IMR-90 (cell line): ENCODE data around the gene DPP6. TPM values are rescaled to one million over a fixed set of nuclear protein-coding genes. Genes with fewer than 3 reads are reported as not detected.

Source experiments
- ATAC-seq: fragments of 200-7000 bp; cut with Tn5 transposase; 2 replicates; pipeline ENCODE4 v1.9.1; 2020; ENCODE audit warnings: low read depth, mild to moderate bottlenecking, moderate library complexity
- BruUV-seq: library from RNA; stranded (reverse); fragments of 400-500 nt; replicated peaks from 2 replicates; lab custom pipeline; 2021; lab: Mats Ljungman, UMichigan
- CTCF ChIA-PET: fragments of 300-600 bp; formaldehyde crosslinking; extraction: SDS; loops from one replicate; lab custom pipeline; 2021; ENCODE audit warnings: antibody characterized with exemption; lab: Yijun Ruan, JAX
- POLR2A ChIA-PET: fragments of 300-600 bp; sonication (Branson Sonifier 250); formaldehyde crosslinking; loops from one replicate; lab custom pipeline; 2022; ENCODE audit warnings: antibody characterized with exemption; ENCODE audit not compliant: unreplicated experiment; lab: Charles Lee
- DNase-seq: peaks from one replicate; pipeline ENCODE4 v3.0.0; 2013
- H2AFZ ChIP-seq: replicated peaks from 2 replicates; pipeline ENCODE3; 2013; ENCODE audit warnings: low read length, mild to moderate bottlenecking; ENCODE audit not compliant: poor library complexity
- H2AK5ac ChIP-seq: 2 replicates; pipeline ENCODE4 v1.6.1; 2013; ENCODE audit warnings: low read depth, low read length, inconsistent platforms
- H2AK9ac ChIP-seq: replicated peaks from 2 replicates; pipeline ENCODE3; 2013; ENCODE audit warnings: mild to moderate bottlenecking, low read depth, low read length, moderate library complexity; ENCODE audit not compliant: poor library complexity
- H2BK120ac ChIP-seq: 2 replicates; pipeline ENCODE4 v1.6.1; 2013; ENCODE audit warnings: low read depth, low read length, inconsistent platforms
- H2BK15ac ChIP-seq: 3 replicates; pipeline ENCODE4 v1.6.1; 2013; ENCODE audit warnings: low read depth, low read length, inconsistent platforms
- H2BK20ac ChIP-seq: 2 replicates; pipeline ENCODE4 v1.6.1; 2013; ENCODE audit warnings: low read depth, mild to moderate bottlenecking, inconsistent platforms, low read length, moderate library complexity
- H2BK5ac ChIP-seq: 2 replicates; pipeline ENCODE4 v1.6.1; 2013; ENCODE audit warnings: mild to moderate bottlenecking, low read depth, low read length, inconsistent platforms; ENCODE audit not compliant: poor library complexity, severe bottlenecking
- H3K14ac ChIP-seq: replicated peaks from 2 replicates; pipeline ENCODE4 v1.6.1; 2013; ENCODE audit warnings: low read depth, low read length, inconsistent platforms
- H3K18ac ChIP-seq: 2 replicates; pipeline ENCODE4 v1.6.1; 2013; ENCODE audit warnings: low read depth, low read length, control low read depth
- H3K23ac ChIP-seq: 2 replicates; pipeline ENCODE4 v1.6.1; 2013; ENCODE audit warnings: low read depth, low read length, inconsistent platforms
- H3K27ac ChIP-seq: 2 replicates; pipeline ENCODE4 v1.5.1; 2013; ENCODE audit warnings: mild to moderate bottlenecking, control low read depth, low read length; ENCODE audit not compliant: insufficient read depth
- H3K27me3 ChIP-seq: 2 replicates; pipeline ENCODE4 v1.6.1; 2013; ENCODE audit warnings: low read length; ENCODE audit not compliant: control insufficient read depth, insufficient read depth
- H3K36me3 ChIP-seq: 2 replicates; pipeline ENCODE4 v1.6.1; 2013; ENCODE audit warnings: low read length, mixed read lengths; ENCODE audit not compliant: control insufficient read depth, insufficient read depth
- H3K4ac ChIP-seq: 2 replicates; pipeline ENCODE4 v1.6.1; 2013; ENCODE audit warnings: low read depth, low read length, inconsistent platforms
- H3K4me1 ChIP-seq: 2 replicates; pipeline ENCODE4 v1.6.1; 2013; ENCODE audit warnings: low read length, mixed read lengths; ENCODE audit not compliant: control insufficient read depth, insufficient read depth
- H3K4me2 ChIP-seq: 2 replicates; pipeline ENCODE4 v1.6.1; 2013; ENCODE audit warnings: low read depth, mild to moderate bottlenecking, control low read depth, low read length, moderate library complexity
- H3K4me3 ChIP-seq: 2 replicates; pipeline ENCODE4 v1.5.1; 2013; ENCODE audit warnings: low read depth, mild to moderate bottlenecking, control low read depth, low read length, moderate library complexity; ENCODE audit not compliant: insufficient read depth
- H3K56ac ChIP-seq: 2 replicates; pipeline ENCODE4 v1.6.1; 2013; ENCODE audit warnings: low read length, inconsistent platforms; ENCODE audit not compliant: insufficient read depth; ENCODE audit errors: extremely low read depth
- H3K79me1 ChIP-seq, 2 experiments: 2 replicates each; pipeline ENCODE4 v1.6.1; 2013; ENCODE audit warnings: low read length in 2 of 2, inconsistent platforms in 1 of 2, low read depth in 1 of 2
- H3K9ac ChIP-seq: 2 replicates; pipeline ENCODE4 v1.6.1; 2013; ENCODE audit warnings: low read depth, low read length, control low read depth
- H3K9me1 ChIP-seq: 2 replicates; pipeline ENCODE4 v1.6.1; 2013; ENCODE audit warnings: low read length, inconsistent platforms; ENCODE audit not compliant: insufficient read depth
- H3K9me3 ChIP-seq: 2 replicates; pipeline ENCODE4 v1.6.1; 2013; ENCODE audit warnings: low read length; ENCODE audit not compliant: control insufficient read depth, insufficient read depth
- H4K20me1 ChIP-seq: 2 replicates; pipeline ENCODE4 v1.6.1; 2013; ENCODE audit warnings: low read length, inconsistent platforms; ENCODE audit not compliant: insufficient read depth
- H4K5ac ChIP-seq: 2 replicates; pipeline ENCODE4 v1.6.1; 2013; ENCODE audit warnings: mild to moderate bottlenecking, low read depth, low read length, control low read depth
- H4K8ac ChIP-seq, 2 experiments: 2 replicates each; pipeline ENCODE4 v1.6.1; 2013; ENCODE audit warnings: low read depth in 2 of 2, low read length in 2 of 2, control low read depth in 1 of 2, inconsistent platforms in 1 of 2
- H4K91ac ChIP-seq: 2 replicates; pipeline ENCODE4 v1.6.1; 2013; ENCODE audit warnings: low read depth, low read length, inconsistent platforms; ENCODE audit not compliant: insufficient read depth
- MAFK ChIP-seq: IDR thresholded peaks from 2 replicates; pipeline ENCODE4 v1.6.1; 2012; ENCODE audit warnings: low read depth, low read length, improper control_type of control experiment
- MXI1 ChIP-seq: IDR thresholded peaks from 2 replicates; pipeline ENCODE4 v1.6.1; 2012; ENCODE audit warnings: low read depth, mild to moderate bottlenecking, low read length, moderate library complexity, borderline replicate concordance
- NFE2L2 ChIP-seq: fragments of 150-350 bp; IDR thresholded peaks from 2 replicates; pipeline ENCODE4 v1.6.1; 2016; ENCODE audit warnings: low read depth, mild to moderate bottlenecking, low read length
- POLR2A ChIP-seq: IDR thresholded peaks from 2 replicates; pipeline ENCODE4 v1.6.1; 2012; ENCODE audit warnings: mild to moderate bottlenecking, low read depth, low read length
- RCOR1 ChIP-seq: IDR thresholded peaks from 2 replicates; pipeline ENCODE4 v1.6.1; 2012; ENCODE audit warnings: mild to moderate bottlenecking, low read length, improper control_type of control experiment; ENCODE audit not compliant: insufficient replicate concordance
- SMC3 ChIP-seq: fragments of 150-350 bp; IDR thresholded peaks from 2 replicates; pipeline ENCODE4 v1.6.1; 2016; ENCODE audit warnings: low read depth, mild to moderate bottlenecking, antibody characterized with exemption, low read length, moderate library complexity
- WGBS, 2 experiments: methylation state at CpG; one replicate each; pipeline versions ENCODE4 v1.1.5 to v1.1.7; 2013; ENCODE audit warnings: missing lambda C conversion rate in 2 of 2; ENCODE audit not compliant: insufficient read length in 1 of 2; ENCODE audit errors: extremely low coverage in 2 of 2; 5-methylcytosine and 5-hydroxymethylcytosine counted together
- dilution Hi-C: fragments of 300-500 bp; cut with HindIII; formaldehyde crosslinking; loops from one replicate; pipeline ENCODE4 v1.14.3; 2018; ENCODE audit warnings: low sequenced_read_pairs; ENCODE audit not compliant: unreplicated experiment
- in situ Hi-C: fragments of 300-500 bp; cut with MboI; formaldehyde crosslinking; loops from 3 replicates; pipeline ENCODE4 v1.14.3; 2019; ENCODE audit warnings: low sequenced_read_pairs, inconsistent platforms, mixed read lengths
- intact Hi-C: fragments of 100-400 bp; cut with micrococcal nuclease; formaldehyde crosslinking; loops from 2 replicates; pipeline ENCODE4 v1.10.0; 2022
- polyA plus RNA-seq, 3 experiments: library from polyadenylated mRNA; depleted of rRNA; stranded (reverse); fragments of >200 nt; gene quantifications; 2 replicates each; pipeline ENCODE4 v1.2.3, GENCODE V29; 2012; ENCODE audit warnings: low replicate concordance in 1 of 3
- total RNA-seq: library from RNA; depleted of rRNA; stranded (reverse); fragments of >200 nt; gene quantifications from 2 replicates; pipeline ENCODE4 v1.2.3, GENCODE V29; 2012

DPP6 gene
- total and polyA plus RNA-seq, 2 of the 4 experiments (the other 2 are of a cell fraction): not detected

- H3K27ac ChIP-seq: no peak overlapping the region
- H3K4ac ChIP-seq: no peak overlapping the region
- no peak overlapping the region for H2BK20ac ChIP-seq
- no peak overlapping the region for H4K5ac ChIP-seq
- no peak overlapping the region for H4K8ac ChIP-seq
- no peak overlapping the region for H3K18ac ChIP-seq
- no peak overlapping the region for H3K4me3 ChIP-seq
- H3K36me3 ChIP-seq: no peaks in the 10 kb centered on the region
- H3K79me1 ChIP-seq: no peaks in the 10 kb centered on the region
- ChIA-PET POLR2A (no interaction called here), CTCF (no interaction called here)
- H2AFZ ChIP-seq: no peak overlapping the region
- H3K9ac ChIP-seq: no peak overlapping the region
- no peaks in the 10 kb centered on the region for H3K27me3 ChIP-seq
- DNase-seq (no peak), ATAC-seq (no peak)
- no peak overlapping the region for H4K91ac ChIP-seq
- H2BK5ac ChIP-seq: no peak overlapping the region
- no peak overlapping the region for H3K14ac ChIP-seq
- H2BK120ac ChIP-seq: no peak overlapping the region
- H3K4me1 ChIP-seq: no peaks in the 10 kb centered on the region
- no peaks in the 10 kb centered on the region for H3K9me1 ChIP-seq
- H2BK15ac ChIP-seq: no peak overlapping the region
- no peaks in the 10 kb centered on the region for H4K20me1 ChIP-seq
- intact Hi-C loops: no loop called here
- dilution Hi-C loops: no loop called here
- H2AK9ac ChIP-seq: no peak overlapping the region
- no peak overlapping the region for H3K23ac ChIP-seq
- no peak overlapping the region for H3K56ac ChIP-seq
- in situ Hi-C loops: no loop called here
- no peak for TF ChIP-seq SMC3
- TF ChIP-seq MAFK: no peak
- no peak for TF ChIP-seq MXI1
- no peak for TF ChIP-seq RCOR1
- no peak for TF ChIP-seq POLR2A
- no peak for TF ChIP-seq NFE2L2
- no peak overlapping the region for H2AK5ac ChIP-seq
- peaks cover 15% of the 10 kb centered on the region; the same call in 1 of the 2 replicates for H3K9me3 ChIP-seq
- H3K4me2 ChIP-seq: no peak overlapping the region
- no TSS peak for BruUV-seq
- WGBS, 2 experiments: no CpG with 5 or more reads among the region's 7 CpGs
These were observed 854.0 kb downstream of the DPP6 start for GRCh38 chr7:154906201-154906600.
